Smooth muscle cell of bladder (primary cell): ENCODE data around the gene IGSF9B. TPM values are rescaled to one million over a fixed set of nuclear protein-coding genes. Genes with fewer than 3 reads are reported as not detected.

ENCODE experiments used
- total RNA-seq: library from RNA; depleted of rRNA; stranded (reverse); fragments of >200 nt; gene quantifications from 2 replicates; pipeline ENCODE4 v1.2.3, GENCODE V29; 2014

IGSF9B gene
- 0.37 TPM in 1 of 2 replicates, not detected in the other for total RNA-seq

GRCh38 chr11:133956650-133957633 lies at the start of gene IGSF9B:
Gene IGSF9B, minus strand, starts transcription at chr11:133956968. Its CDS starts 214 bp downstream, at chr11:133956754.

Other genes with a start within 250 kb of the IGSF9B start
- not detected in 2 replicates for gene SPATA19, start 111.5 kb downstream of the IGSF9B start, total RNA-seq
- gene JAM3, start 112.1 kb upstream of the IGSF9B start, total RNA-seq: 122 and 128 TPM in 2 replicates